HK-2 (cell line): ENCODE measurements around the gene KSR1.
A peak's percentile ranks its signal among the peaks of the same experiment; 100 is the strongest.
"Not testable (repeated sequence)": the region's sequence is repeated elsewhere in the genome, so short reads cannot be mapped to it uniquely, and the experiment has no call there.

Experiments used
- DNase-seq: peaks from one replicate; pipeline ENCODE4 v3.0.0-alpha.2; 2018; ENCODE audit not compliant: unreplicated experiment

The KSR1 gene

DNA sequence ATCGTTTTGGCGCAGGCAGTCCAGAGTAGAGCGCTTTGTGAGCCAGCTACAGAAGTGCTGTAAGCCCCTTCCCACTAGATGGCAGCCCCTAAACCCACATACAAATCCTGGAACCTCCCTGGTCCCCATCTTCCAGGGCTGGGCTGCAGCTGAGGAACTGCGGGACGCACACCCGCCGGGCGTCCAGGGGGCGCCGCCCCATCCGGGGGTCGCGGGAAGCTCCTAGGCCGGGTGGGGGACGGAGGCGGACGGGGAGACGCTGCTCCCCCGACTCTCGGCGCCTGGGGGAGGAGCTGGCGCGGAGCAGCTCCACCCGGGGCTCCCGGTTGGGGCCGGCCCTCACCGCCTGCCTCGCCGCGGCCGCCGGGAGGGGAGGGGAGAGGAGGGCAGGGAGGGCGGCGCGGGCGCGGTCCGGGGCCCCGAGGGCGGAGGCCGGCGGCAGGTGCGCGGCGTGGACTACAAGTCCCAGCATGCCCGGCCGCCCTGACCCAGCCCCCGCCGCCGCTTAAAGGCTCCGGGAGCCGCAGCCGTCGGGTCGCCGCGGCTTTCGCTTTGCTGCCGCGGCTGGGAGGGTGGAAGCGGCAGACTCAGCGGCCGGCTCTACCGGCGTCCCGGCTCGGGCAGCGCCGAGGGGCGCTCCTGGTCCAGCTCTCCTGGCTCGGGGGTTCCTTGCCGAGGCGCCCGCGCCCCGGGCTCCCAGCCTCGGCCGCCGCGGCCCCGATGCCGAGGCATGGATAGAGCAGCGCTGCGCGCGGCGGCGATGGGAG lies at the start of gene KSR1:
Gene KSR1 (plus strand): TSS at position 535 of the 767 bp plus-strand sequence. CDS start 196 bp downstream, at position 731.
- peak; percentile 58 for DNase-seq

DNA sequence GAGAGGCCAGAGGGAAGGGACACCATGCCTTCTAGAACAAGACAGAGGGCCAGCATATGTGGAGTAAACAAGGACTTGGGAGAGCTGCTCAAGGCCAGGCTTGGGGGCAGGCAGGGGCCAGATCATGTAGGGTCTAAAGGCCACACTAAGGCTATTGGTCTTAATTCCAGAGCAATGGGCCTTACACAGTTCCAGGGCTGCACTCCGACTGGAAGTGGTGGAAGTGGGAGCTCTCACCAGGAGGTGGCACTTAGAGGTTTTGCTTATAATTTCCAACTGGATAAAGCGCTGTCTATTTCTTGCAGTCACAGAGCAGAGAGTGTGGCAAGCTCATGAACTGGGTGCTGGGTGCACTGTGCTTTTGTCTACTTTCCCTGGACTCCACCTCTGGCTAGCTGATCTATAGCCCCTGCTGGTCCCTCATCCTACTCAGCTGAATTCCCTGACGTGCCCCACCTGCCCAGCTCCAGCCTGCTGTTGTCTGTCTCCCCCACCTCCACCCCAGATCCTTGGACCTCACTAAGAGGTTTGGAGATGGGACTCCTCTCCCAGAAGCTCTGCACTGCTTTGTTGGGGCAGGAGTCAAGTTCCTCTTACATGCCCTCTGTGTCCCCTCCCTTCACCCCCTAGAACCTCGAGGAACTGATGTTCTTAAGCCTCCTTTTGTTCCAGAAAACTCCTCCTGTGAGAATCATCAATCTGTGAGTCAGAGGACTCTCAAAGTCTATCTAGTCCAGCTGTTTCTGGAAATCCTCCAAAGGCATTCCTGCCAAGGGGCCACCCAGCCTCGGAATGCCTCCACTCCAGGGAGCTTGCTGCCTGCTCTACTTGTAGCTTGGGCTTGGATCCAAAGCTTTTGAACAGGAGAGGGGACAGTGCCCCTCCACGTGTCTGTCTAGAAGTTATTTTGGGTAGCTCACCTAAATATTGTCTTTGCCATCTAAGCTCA lies 48.1 kb upstream of the KSR1 start:
- DNase-seq: no peak

DNA sequence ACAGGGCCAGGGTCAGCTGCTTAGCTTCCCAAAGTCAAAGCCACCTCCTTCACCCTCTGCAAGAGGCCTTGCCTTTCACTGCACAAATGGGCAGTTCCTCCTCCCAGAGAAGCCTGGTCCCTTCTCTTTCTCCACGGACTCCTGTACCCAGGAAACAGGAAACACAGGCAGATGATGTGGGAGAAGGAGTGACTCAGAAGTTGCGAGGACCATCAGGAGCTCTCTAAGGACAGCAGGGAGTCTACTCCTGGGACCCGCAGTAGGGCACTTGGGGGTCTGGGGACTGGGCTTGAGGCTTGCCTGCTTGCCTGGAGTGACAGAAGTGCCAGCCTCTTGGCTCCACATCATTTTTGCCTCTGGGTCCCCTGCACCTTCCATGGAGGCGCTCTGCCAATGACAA lies 47.4 kb upstream of the KSR1 start:
- DNase-seq: no peak

DNA sequence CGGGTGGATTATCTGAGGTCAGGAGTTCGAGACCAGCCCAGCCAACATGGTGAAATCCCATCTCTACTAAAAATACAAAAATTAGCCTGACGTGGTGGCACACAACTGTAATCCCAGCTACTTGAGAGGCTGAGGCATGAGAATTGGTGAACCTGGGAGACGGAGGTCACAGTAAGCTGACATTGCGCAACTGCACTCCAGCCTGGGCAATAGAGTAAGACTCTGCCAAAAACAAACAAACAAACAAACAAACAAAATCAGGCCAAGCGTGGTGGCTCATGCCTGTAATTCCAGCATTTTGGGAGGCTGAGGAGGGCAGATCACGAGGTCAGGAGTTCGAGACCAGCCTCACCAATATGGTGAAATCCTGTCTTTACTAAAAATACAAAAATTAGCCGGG lies 44.1 kb upstream of the KSR1 start:
- not testable (repeated sequence) for DNase-seq

DNA sequence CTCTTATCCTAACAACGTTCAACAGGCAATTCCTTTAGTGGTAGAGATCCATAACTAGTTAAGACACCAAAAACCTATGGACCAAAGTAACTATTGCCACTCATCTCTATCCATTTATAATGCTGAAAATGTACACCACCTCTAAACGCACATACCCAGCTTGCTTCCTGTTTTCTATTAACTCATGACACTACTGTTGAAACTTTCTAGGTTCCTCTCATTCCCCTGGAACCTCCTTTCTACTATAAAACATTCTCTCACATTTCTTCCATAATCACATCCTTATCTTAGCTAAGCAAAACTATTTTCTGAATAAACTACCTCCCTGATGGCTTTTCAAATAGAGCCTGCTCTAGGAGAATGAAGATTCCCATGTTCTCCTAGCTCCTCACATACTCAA lies 42.9 kb upstream of the KSR1 start:
- DNase-seq: no peak

DNA sequence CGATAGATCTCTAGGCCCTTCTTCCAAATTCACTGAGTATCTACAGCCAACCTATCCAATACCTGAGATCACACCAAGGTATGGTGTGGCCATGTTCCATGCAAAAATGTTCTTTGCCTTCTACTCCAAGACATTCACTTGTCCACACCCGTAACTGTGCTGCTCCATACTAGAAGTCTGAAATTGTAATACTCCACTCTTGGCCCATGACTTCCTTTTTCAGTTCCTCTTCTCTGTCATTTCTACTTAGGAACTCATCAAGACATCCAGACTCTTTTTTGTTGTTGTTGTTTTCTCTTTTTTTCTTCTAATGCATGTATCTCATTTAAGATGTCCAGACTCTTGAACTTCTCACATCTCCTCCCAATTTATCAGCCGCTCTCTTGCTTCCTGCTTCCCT lies 42.5 kb upstream of the KSR1 start:
- DNase-seq: no peak

DNA sequence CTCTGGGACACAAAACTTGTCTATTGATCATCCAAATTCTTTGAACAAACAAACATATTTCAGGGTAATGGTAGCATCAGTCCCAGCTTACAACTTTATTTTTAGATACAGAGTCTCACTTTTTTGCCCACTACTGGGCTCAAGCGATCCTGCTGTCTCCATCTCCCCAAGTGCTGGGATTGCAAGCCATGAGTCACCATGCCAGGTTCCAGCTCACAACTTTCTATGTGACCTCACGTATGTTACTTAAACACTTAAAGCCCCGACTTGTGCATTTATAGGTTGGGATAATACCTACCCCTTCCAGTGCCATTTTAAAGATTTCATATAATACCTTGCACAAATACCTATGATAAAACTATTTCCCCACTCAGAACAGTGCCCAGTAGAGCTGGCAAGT lies 42.0 kb upstream of the KSR1 start:
- DNase-seq: no peak

DNA sequence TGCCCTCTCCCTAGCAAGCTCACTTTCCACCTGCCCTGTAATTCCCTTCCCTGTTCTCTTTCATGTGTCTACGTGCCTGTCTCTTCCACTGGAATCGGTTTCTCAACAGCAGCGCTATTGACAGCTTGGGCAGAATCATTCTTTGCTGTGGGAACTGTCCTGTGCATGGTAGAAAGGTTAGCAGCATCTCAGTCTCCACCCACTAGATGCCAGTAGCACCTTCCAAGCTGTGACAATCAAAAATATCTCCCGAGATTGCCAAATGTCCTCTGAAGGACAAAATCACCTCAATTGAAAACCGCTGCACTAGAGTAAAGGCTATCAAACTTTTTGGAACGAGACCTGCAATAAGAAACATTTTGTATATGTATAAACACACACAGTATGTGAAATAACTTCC lies 41.6 kb upstream of the KSR1 start:
- DNase-seq: no peak

DNA sequence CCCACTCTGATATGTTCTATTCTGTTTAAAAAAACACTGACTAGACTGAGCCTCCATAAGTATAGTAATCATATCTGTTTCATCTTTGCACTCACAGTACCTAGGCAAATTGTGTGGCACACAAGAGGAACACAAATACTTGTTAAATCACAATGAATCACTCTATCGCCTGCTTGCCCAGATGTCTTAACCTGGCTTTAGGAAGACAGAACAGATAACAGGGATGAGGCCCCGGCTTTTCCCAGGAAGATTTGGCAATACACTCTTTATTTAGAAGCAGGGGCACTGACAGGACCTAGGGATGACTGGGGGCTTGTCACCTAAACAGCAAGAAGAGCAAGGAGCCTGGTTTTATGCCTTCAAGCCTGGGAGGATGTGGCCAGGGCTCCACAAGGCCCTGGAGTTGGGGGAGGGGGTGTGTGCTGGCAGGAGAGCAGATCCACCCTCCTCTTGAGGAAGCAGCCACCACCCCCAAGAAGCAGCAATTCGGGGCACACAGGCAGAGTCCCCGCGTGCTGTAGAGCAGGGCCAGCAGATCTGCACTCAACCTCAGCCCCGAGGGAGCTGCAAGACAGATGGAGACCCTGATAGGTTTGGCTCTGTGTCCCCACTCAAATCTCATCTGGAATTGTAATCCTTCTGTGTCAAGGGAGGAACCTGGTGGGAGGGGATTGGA lies 41.0 kb upstream of the KSR1 start:
- no peak for DNase-seq

DNA sequence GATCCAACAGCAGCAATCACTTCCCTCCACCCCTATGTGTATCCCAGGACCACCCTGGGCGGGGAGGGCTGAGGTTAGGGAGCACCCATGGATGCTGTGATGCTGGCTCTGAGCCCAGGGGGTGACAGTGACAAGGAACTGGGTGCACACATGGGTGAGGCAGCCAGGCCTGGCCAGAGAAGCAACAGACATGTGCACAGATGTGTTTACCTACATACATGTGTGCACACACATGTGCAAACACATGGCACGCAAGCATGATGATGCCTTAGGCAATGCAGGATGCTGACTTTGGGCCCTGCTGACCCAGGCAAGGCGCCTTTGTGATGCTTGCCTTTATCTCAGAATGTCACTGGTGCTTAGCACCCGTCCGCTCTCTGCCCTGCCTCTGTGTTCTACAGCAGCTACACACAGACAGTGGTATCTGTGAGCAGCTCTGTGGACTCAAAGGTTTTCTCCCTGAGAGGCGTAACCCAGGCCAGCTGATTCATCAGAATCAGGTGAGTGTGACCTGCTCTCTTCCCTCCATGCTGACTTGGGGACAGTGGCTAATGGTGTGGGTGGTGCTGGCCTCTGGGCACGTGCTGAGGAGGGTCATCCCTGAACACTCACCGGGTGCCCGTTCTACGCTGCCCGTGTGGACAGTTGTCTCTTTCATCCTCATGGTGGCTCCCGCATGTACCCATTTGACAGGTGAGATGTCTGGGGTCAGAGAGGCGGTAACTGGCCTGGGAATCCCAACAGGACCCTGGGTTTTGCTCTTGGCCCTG lies 38.5 kb upstream of the KSR1 start:
- no peak for DNase-seq

DNA sequence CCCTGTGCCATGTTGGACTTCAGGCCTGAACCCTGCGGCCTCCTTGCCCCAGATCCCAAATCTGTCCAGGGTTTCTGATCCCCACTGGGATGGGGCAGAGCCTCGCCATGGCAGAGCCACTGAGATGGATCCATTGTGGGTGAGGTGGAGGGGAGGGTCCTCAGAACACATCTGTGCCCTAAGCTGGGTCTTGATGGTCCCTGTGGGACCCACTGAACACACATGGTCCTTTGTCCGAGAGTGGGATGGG lies 38.0 kb upstream of the KSR1 start:
- DNase-seq: no peak

DNA sequence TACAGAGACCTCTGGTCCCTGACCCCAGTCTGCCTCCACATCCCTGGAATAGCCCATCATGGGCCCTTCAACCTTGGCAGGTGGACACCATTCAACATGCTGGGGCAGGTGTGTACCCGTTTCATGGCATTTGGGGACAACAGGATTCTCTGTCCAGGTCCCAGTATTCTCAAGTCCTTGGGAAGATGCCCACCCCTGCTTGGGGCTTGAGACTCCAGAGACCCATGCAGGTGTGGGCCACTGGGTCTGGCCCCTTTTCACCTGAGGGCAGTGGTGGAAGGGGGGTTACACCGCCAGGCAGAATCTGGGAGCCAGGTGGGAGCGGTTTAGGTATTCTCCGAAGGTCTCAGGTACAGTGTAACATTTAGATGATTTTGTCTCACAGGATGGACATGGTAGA lies 37.1 kb upstream of the KSR1 start:
- DNase-seq: no peak

DNA sequence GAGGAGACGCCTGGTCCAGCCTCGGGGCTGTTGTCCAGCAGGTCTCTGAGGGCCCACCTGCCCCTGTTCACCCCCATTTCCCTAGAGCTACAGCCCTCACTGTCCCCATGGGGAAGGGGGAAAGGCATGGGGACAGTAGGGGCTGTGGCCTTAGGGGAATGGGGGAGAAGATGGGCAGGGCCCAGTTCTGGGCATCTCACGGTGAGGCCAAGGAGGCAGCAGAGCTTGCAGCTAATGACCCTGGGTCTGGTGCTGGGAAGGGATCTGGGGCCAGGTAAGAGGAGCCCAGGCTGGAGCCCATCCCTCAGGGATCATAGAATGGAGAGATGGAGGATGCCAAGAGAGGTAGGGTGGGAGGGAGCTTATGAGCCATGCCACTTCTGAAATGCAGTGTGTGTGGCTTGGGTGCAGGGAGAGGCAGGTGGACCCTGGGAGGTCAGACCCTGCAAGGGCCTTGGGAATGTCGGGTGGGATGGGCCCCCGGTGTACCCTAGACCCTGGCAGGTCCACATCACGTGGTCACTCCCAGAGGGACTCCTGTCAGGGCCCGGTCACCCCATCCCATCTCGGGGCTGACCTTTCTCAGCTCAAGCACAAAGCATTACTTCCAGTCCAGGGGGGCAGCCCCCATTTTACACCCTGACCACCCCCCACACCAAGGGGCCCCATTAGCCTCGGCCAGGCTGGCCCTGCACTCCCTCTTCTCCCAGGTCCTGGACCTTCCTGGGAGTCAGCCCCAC lies 35.9 kb upstream of the KSR1 start:
- DNase-seq: no peak

DNA sequence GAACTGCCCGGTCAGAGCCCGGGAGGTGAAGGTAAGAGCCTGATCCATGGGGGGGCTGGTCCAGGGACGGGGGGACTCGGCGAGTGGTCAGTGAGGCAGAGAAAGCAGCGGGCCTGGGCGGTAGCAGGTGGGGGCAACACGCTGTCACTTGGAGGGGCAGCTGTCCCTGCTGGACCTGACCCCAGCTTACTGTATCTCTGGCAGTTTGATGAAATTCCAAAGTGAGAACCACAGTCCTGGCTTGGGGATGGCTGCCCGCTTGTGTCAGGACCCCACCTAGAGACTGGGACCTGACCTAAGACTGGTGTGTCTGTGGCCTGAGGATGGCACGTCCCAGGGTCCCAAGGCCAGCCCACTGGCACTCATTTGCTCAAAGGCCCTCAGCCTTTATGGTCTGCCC lies 35.1 kb upstream of the KSR1 start:
- DNase-seq: no peak

DNA sequence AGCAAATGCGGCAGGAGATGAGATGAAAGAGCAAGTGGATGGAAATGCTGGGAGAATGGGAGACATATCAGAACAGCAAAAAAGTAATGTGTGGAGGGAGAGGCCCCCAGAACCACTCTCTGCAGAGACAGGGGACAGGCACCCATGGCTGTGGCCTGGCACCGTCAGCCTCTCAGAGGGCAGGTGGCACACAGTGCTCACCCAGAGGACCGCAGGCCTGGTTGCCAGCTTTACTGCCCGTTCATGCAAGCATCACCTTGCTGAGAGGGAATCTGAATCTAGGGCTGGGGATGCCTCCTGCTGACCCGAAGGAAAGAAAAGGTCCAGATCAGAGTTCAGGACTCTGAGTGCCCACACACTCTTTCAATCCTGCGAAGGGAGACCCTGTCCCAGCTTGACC lies 34.6 kb upstream of the KSR1 start:
- DNase-seq: not testable (repeated sequence)

DNA sequence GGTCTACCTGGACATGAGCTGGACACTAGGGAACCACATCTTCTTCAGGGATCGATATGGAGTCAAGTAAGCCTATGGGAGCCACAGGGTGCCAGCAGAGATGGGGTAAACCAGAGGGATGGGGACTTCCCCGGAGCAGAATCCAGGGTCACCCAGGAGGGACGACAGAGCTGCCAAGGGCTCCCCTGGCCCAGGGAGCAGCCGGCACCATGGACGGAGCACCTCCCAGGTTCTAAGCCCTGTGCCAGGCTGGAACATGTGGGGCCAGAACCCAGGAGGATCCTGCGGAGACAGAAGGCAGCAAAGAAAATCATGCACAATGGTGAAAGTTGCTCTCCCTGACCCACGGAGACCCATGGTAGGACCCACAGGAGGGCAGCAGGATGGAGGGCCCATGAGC lies 33.6 kb upstream of the KSR1 start:
- DNase-seq: no peak

DNA sequence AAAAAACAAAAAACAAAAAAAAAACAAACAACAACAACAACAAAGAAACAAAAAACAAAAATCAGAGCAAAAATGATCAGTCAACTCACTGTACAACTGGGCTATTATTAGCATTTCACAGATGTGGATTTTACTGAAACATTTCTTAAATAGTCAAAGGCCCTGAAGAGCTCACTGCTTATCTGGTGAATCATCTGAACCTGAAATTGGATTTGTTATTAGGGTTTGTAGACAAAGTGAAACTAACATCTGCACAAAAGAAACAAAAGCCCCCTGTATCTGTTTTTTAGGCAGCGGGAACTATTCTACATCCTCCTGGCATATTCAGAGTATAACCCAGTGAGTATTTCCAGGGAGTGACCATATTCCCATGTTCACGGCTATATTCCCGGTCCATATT lies 32.6 kb upstream of the KSR1 start:
- DNase-seq: no peak

DNA sequence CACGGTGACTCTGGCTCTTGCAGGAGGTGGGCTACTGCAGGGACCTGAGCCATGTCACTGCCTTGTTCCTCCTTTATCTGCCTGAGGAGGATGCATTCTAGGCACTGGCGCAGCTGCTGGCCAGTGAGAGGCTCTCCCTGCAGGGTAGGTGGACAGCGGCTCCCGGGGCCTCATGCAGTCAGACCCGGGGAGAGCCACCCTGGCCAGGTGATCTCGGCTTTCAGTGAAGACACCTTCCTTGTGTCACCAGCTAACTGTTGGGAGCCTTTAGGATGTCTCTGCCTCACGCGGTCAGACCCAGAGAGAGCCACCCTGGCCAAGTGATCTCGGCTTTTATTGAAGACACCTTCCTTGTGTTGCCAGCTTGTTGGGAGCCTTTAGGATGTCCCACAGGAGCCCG lies 31.7 kb upstream of the KSR1 start:
- DNase-seq: no peak

DNA sequence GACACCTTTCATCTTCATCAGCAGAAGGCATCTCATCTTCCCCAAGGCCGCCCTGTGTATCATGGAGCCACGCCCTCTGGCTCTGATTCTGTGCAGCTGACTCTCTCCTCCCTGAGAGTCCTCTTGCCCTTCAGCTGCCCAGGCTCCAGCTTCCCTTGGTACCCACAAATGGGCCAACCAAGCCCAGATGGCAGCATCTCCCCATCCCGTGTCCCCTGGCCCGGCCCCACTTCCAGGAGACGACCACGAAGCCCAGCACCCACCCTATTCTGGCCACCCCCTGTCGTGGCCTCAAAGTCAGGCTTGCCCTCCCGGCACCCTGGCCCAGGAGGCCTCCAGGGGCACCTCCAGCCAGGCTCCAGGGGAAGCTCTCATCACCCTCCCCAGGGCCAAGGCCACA lies 31.3 kb upstream of the KSR1 start:
- DNase-seq: no peak

DNA sequence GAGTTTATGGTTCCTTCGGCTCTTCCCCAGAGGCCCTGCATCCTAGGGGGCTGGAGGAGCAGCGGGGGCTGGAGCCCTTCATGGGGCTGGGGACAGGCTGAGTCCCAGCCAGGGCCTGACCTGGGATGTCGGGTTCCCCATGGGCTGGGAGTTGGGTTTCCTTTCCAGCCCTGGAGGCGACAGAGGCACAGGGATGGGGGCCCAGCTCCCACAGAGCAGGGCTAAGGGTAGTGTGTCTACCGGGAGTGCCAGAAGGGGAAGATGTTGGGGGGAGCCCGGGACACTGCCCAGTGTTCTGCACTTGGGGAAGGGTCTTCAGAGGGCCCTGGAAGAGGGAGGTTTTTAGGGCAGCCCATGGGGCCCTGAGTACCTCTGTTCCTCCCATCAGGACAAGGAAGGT lies 30.7 kb upstream of the KSR1 start:
- not testable (repeated sequence) for DNase-seq

DNA sequence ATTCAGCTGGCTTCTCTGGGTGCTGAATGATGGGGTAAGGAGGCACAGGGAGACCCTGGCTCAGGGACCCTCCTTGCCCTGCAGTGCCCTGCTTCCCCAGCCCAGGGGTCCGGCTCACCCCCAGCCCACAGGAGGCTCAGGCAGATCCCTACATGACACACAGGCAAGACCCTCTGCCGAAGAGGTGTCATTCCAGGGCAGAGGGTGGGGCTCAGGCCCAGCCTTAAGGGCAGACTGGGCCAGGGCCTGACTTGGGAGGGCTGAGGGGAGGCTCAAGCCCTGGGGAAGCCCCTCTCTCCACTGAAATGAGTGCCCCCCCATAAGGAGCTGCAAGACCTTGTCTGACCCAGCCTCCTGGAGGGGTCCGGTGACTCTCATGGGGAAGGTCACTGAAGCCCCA lies 30.3 kb upstream of the KSR1 start:
- no peak for DNase-seq
